Kidney epithelial cell (primary cell): ENCODE data around the gene MFRP. TPM values are rescaled to one million over a fixed set of nuclear protein-coding genes. Genes with fewer than 3 reads are reported as not detected.
A peak's percentile ranks its signal among the peaks of the same experiment; 100 is the strongest.

Source experiments
- DNase-seq: peaks from one replicate; pipeline ENCODE4 v3.0.0-alpha.2; 2010; ENCODE audit warnings: low read depth
- H3K27me3 ChIP-seq: 2 replicates; pipeline ENCODE4 v1.6.0; 2011; ENCODE audit warnings: low read length; ENCODE audit not compliant: control insufficient read depth, insufficient read depth
- H3K36me3 ChIP-seq: 2 replicates; pipeline ENCODE4 v1.5.1; 2011; ENCODE audit warnings: low read length; ENCODE audit not compliant: control insufficient read depth, insufficient read depth
- H3K4me3 ChIP-seq: 2 replicates; pipeline ENCODE4 v1.5.1; 2011; ENCODE audit warnings: low read depth, mild to moderate bottlenecking, control low read depth, low read length
- total RNA-seq: library from RNA; depleted of rRNA; stranded (reverse); fragments of >200 nt; gene quantifications from 2 replicates; pipeline ENCODE4 v1.2.3, GENCODE V29; 2015
- TF ChIP-seq, protein P1 (sequence below): IDR thresholded peaks from 2 replicates; pipeline ENCODE4 v1.5.1; 2011; ENCODE audit warnings: mild to moderate bottlenecking, moderate library complexity, low read length, control low read depth, inconsistent platforms; ENCODE audit not compliant: insufficient read depth, poor library complexity, severe bottlenecking

Gene MFRP
- total RNA-seq, 1 donor from 2014 or later = not detected

- DNase-seq = no peak
- Histone ChIP-seq H3K4me3 (no peak overlapping the region), H3K27me3 (no peaks in the 10 kb centered on the region), H3K36me3 (no peaks in the 10 kb centered on the region)
- TF ChIP-seq, protein P1, sequence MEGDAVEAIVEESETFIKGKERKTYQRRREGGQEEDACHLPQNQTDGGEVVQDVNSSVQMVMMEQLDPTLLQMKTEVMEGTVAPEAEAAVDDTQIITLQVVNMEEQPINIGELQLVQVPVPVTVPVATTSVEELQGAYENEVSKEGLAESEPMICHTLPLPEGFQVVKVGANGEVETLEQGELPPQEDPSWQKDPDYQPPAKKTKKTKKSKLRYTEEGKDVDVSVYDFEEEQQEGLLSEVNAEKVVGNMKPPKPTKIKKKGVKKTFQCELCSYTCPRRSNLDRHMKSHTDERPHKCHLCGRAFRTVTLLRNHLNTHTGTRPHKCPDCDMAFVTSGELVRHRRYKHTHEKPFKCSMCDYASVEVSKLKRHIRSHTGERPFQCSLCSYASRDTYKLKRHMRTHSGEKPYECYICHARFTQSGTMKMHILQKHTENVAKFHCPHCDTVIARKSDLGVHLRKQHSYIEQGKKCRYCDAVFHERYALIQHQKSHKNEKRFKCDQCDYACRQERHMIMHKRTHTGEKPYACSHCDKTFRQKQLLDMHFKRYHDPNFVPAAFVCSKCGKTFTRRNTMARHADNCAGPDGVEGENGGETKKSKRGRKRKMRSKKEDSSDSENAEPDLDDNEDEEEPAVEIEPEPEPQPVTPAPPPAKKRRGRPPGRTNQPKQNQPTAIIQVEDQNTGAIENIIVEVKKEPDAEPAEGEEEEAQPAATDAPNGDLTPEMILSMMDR = no peak
These were observed 28.8 kb downstream of the MFRP start for GRCh38 chr11:119317592-119318239.

DNA sequence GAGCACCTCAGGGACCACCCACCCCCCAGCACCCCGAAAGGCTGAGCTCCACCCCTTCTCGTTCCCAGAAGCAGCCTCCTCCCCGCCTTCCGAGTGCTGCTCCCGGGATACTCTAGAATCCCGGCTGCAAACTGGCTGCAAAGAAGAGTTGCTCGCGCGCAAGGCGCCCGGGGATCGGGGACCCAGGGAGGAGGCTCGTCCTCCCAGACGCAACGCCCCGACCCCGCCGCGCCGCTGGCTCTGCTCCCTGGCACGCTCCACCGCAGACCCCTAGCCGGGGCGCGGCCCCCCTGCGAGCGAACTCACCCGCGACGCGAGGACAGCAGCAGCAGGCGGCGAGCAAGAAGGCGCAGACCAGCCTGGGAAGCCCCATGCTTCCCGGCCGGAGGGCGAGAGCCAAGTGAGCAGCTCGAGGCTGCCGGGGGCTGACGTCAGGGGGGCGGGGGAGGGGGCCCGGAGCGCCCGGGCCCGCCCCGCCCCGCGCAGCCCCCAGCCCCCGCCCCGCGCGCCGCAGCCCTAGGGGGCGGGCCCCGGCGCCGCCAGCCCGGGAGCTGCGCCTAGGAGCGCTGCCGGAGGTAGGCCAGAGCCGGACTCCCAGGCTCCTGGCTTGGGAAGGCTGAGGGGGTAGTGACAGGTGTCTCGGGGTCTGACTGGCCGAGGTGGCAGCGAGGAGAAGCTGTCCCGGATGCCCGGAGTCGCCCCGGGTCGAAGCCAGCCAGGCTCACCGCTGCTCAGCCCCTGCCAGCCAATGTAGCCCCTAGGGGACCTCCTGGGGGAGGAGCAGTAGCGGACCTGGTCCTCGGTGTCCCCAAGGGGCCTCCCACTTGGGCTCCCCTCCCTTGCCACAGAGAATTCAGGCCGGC lies 29.5 kb downstream of the MFRP start, which contains the start of gene MCAM:
MCAM (minus strand) TSS at position 402 of the 863 bp plus-strand sequence; CDS start at position 373, 29 bp downstream.
- TF ChIP-seq, protein P1 = no peak
- Histone ChIP-seq H3K4me3 (peak within 1 kb of the TSS; percentile 75), H3K27me3 (no peaks in the 10 kb centered on the region), H3K36me3 (no peaks in the 10 kb centered on the region)
- DNase-seq = no peak

- Histone ChIP-seq H3K27me3 (no peaks in the 10 kb centered on the region), H3K36me3 (no peaks in the 10 kb centered on the region), H3K4me3 (peak overlapping the region; percentile 75)
- TF ChIP-seq, protein P1 = no peak
- no peak for DNase-seq
These were observed 30.3 kb downstream of the MFRP start for GRCh38 chr11:119316016-119316728.

DNA sequence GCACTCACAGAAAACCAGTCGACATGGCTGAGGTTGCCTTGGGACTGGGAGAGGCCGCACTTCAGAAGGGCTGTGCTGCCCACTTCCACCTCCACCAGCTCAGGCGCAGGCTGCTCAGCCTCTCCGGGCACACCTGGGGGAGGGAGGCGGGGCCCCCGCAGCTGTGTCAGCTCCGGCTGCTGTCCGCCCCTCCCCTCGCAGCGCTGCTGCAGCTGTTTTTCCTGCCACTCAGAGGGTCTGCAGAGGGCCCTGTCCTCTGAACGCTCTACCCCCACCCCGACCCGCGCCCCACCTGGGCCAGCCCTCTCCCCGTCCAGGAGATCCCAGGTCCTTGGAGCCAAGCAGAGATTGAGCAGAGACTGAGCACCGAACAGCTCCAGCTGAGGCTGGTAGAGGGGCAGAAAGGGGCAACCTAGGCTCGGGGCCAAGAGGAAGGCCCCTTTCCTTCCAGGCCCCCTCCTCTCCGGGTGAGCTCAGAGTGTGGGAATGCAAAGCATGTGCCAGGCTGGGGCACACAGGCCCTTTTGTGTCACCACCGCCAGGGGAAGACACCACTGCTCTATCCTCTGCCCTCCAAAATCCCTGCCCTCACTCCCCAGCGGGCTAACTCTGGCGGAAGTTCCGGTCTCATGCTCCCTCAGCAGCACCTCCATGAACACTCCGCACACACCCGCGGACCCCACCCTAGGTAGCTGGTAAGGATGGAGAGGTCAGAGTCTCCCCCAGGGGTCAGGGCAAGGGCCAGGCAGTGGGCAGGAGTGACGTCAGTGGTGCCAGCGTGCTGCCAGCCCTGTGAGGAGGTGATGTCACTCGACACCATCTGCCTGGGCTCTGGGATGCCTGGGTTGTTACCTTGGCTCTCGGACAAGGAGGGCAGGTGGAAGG lies 31.1 kb downstream of the MFRP start:
- H3K36me3 ChIP-seq = peaks cover 2% of the 10 kb centered on the region
- peak overlapping the region; percentile 75 for H3K4me3 ChIP-seq
- TF ChIP-seq, protein P1 = peak; percentile 28
- DNase-seq = no peak
- H3K27me3 ChIP-seq = no peaks in the 10 kb centered on the region

GRCh38 chr11:119314726-119315125 lies 31.8 kb downstream of the MFRP start:
- Histone ChIP-seq H3K36me3 (peaks cover 2% of the 10 kb centered on the region), H3K4me3 (peak overlapping the region; percentile 75)

More at GRCh38 chr11:119314726-119315125, 31.8 kb downstream of the MFRP start:
- TF ChIP-seq, protein P1 = no peak
- DNase-seq = no peak
- H3K27me3 ChIP-seq = no peaks in the 10 kb centered on the region
